GM12872 (cell line): ENCODE data around the gene ANHX.

ENCODE experiments used
- TF ChIP-seq, protein P1 (sequence below): IDR thresholded peaks from 3 replicates; pipeline ENCODE4 v1.5.1; 2011; ENCODE audit warnings: low read depth, mild to moderate bottlenecking, low read length, moderate library complexity; ENCODE audit not compliant: insufficient read depth

The ANHX gene

DNA sequence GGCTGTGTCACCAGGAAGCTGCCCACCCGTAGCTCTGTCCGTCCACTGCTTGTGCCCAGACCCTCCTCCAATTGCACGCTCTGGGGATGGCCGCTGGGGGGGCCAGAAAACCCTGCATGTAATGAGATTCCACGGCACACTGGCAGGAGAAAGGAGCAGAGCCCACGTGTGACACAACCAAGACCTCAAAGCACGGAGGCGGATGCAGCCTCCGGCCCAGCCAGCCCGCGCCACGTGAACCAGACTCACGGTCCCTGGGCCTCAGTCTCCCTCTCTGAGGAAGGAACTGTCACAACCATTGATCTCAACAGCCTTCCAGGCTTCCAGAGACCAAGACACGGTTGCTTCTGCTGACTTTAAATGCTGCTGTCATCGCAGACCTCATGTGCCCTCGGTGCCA, 14.4 kb downstream of the ANHX start:
- TF ChIP-seq, protein P1, sequence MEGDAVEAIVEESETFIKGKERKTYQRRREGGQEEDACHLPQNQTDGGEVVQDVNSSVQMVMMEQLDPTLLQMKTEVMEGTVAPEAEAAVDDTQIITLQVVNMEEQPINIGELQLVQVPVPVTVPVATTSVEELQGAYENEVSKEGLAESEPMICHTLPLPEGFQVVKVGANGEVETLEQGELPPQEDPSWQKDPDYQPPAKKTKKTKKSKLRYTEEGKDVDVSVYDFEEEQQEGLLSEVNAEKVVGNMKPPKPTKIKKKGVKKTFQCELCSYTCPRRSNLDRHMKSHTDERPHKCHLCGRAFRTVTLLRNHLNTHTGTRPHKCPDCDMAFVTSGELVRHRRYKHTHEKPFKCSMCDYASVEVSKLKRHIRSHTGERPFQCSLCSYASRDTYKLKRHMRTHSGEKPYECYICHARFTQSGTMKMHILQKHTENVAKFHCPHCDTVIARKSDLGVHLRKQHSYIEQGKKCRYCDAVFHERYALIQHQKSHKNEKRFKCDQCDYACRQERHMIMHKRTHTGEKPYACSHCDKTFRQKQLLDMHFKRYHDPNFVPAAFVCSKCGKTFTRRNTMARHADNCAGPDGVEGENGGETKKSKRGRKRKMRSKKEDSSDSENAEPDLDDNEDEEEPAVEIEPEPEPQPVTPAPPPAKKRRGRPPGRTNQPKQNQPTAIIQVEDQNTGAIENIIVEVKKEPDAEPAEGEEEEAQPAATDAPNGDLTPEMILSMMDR: no peak

DNA sequence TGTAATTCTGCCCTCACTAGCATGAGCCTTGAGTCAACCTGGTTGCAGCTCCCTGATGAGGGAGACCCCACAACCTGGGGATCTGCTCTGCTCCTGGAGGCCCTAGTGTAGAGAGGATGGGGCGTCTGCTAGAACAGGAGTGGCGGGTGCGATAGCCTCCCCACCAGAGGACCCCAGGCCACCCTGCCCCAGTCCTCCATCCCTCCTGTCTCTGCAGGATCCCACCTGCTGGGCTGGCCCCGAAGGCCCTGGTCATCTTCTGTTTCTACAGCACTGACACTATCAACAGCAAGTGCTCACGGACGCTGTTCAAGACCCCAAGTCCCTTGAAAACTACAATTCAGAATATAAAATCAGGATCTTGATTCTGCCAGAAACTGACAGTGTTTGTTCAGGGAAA, 15.2 kb downstream of the ANHX start:
- TF ChIP-seq, protein P1: no peak

DNA sequence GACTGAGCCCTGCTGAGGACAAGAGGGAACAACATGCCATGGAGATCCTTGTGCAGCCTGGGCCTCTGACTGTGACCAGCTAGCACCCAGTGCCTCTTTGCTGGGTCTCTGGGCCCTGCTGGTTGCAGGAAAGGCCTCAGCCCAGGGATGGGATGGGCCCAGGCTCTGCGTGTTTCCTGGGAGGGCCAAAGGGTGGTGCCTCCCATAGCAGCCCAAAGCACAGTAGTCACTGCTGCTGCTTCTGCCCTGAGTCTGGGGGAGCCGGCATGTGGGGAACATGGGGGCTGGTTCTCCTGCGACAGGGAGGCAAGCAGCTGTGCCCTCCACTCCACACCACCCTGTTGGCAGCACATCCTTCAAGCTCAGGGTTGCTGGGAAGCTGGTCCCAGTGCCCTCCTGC, 18.5 kb downstream of the ANHX start:
- TF ChIP-seq, protein P1: no peak

DNA sequence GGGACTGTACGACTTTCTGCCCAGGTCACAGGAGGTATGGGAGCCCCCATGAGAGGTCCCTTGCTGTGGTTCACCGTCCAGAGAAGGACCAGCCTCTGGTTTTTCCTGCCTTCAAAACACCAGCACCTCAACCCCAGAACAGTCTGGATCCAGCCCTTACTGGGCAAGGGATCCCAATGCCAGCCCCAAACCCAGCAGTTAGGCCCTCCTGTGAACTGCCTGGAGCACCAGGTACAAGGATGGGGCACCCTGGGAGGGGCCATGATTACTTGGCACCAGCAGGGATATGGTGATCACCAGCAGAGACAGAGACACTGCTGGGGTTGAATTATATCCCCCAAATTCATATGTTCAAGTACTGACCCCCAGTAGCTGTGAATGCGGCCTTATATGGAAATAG, 20.0 kb downstream of the ANHX start:
- TF ChIP-seq, protein P1: no peak

DNA sequence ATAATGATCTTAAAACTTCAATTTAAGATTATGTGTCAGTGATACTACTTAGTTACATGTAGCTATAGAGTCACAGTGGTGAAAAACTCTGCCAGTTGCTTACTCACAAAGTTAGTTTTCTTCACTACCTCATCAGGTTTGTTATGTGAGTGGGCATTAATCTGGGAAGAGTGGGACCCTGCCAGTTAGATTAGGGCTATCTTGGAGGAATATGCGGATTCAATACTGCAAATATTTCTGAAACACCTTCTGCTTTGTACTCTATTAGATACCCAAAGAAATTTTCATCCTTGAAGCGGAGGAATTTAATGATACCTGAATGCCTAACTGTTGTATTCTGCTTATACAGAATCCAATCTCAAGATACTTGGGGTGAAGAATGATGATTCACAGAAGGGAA, 29.3 kb downstream of the ANHX start:
- TF ChIP-seq, protein P1: no peak

DNA sequence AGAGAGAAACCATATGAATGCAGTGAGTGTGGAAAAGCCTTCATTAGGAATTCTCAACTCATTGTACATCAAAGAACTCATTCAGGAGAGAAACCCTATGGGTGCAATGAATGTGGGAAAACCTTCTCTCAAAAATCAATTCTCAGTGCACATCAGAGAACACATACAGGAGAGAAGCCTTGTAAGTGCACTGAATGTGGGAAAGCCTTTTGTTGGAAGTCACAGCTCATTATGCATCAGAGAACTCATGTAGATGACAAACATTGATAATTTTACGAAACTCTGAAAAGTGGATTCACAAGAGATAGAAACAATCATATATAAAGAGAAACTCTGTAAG, 31.4 kb downstream of the ANHX start:
- TF ChIP-seq, protein P1: no peak

DNA sequence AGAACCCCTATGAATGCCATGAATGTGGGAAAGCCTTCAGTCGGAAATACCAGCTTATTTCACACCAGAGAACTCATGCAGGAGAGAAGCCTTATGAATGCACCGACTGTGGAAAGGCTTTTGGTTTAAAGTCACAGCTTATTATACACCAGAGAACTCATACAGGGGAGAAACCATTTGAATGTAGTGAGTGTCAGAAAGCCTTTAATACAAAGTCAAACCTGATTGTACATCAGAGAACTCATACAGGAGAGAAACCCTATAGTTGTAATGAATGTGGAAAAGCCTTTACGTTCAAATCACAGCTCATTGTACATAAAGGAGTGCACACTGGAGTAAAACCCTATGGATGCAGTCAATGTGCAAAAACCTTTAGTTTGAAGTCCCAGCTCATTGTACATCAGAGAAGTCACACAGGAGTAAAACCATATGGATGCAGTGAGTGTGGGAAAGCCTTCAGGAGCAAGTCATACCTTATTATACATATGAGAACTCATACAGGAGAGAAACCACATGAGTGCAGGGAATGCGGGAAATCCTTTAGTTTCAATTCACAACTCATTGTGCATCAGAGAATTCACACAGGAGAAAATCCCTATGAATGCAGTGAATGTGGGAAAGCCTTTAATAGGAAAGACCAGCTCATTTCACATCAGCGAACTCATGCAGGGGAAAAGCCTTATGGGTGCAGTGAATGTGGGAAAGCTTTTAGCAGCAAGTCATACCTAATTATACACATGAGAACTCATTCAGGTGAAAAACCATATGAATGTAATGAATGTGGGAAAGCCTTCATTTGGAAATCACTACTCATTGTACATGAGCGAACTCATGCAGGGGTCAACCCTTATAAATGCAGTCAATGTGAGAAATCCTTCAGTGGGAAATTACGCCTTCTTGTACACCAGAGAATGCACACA, 32.1 kb downstream of the ANHX start:
- TF ChIP-seq, protein P1: no peak
